Activated T-cell treated with anti-CD3 and anti-CD28 coated beads, Interleukin-2, amount 50 U/mL, for 24 hours (primary cell): ENCODE results near the gene CFHR5.

ENCODE experiments used
- DNase-seq: peaks from one replicate; pipeline ENCODE4 v3.0.0-alpha.2; 2020
- H3K27ac Mint-ChIP-seq: 2 replicates; pipeline ENCODE4 v1.8.0; 2020; ENCODE audit warnings: mild to moderate bottlenecking, mixed read lengths
- H3K27me3 Mint-ChIP-seq: 2 replicates; pipeline ENCODE4 v1.8.0; 2020; ENCODE audit warnings: mixed read lengths
- H3K36me3 Mint-ChIP-seq: 2 replicates; pipeline ENCODE4 v1.8.0; 2020; ENCODE audit warnings: low read depth, mixed read lengths
- H3K4me1 Mint-ChIP-seq: 2 replicates; pipeline ENCODE4 v1.8.0; 2020; ENCODE audit warnings: low read depth, mixed read lengths
- H3K4me3 Mint-ChIP-seq: 2 replicates; pipeline ENCODE4 v1.8.0; 2020; ENCODE audit warnings: mild to moderate bottlenecking, moderate library complexity, mixed read lengths
- H3K9me3 Mint-ChIP-seq: 2 replicates; pipeline ENCODE4 v1.8.0; 2020; ENCODE audit warnings: mixed read lengths

Gene CFHR5

GRCh38 chr1:197042676-197043341 lies 65.5 kb downstream of the CFHR5 start:
- H3K4me3 Mint-ChIP-seq = no peak overlapping the region
- H3K27ac Mint-ChIP-seq = no peak overlapping the region
- no peaks in the 10 kb centered on the region for H3K36me3 Mint-ChIP-seq
- H3K4me1 Mint-ChIP-seq = peaks cover 2% of the 10 kb centered on the region
- H3K9me3 Mint-ChIP-seq = peaks cover 4% of the 10 kb centered on the region
- no peak for DNase-seq
- H3K27me3 Mint-ChIP-seq = peaks cover 22% of the 10 kb centered on the region

- Mint-ChIP-seq H3K9me3 (peaks cover 4% of the 10 kb centered on the region), H3K4me1 (no peaks in the 10 kb centered on the region), H3K4me3 (no peak overlapping the region), H3K27me3 (peaks cover 16% of the 10 kb centered on the region), H3K27ac (no peak overlapping the region), H3K36me3 (no peaks in the 10 kb centered on the region)
- DNase-seq = no peak
Observed at GRCh38 chr1:197049100-197049499, 71.7 kb downstream of the CFHR5 start.
